Prostate gland (tissue), 2 donors: ENCODE results near the gene PDE4D.

Experiments
- CTCF ChIP-seq, 4 experiments: fragments of 200-600 bp in 2 of 4; fragments of 450-650 bp in 2 of 4; sonication (generic) in 2 of 4; IDR thresholded peaks; 1 replicate in 3 of 4; 2 replicates in 1 of 4; pipeline ENCODE4 v1.5.1; 2016 to 2019; ENCODE audit warnings: antibody characterized with exemption in 4 of 4, mild to moderate bottlenecking in 2 of 4, moderate library complexity in 2 of 4
- POLR2A ChIP-seq: fragments of 450-650 bp; IDR thresholded peaks from one replicate; pipeline ENCODE4 v1.6.1; 2016; ENCODE audit warnings: antibody characterized with exemption, mild to moderate bottlenecking

GRCh38 chr5:59471463-59471862 lies 422.1 kb downstream of the PDE4D start:
- TF ChIP-seq CTCF (IDR thresholded peaks at IDR 0.05): no peak
- TF ChIP-seq POLR2A: no peak
